GM21528 (cell line): ENCODE data around the gene MLYCD.

Source experiments
- ATAC-seq: cut with Tn5 transposase; IDR thresholded peaks from one replicate; pipeline ENCODE4 v1.9.1; 2021; ENCODE audit warnings: mild to moderate bottlenecking, moderate library complexity; ENCODE audit not compliant: unreplicated experiment, low FRiP score

The MLYCD gene

DNA sequence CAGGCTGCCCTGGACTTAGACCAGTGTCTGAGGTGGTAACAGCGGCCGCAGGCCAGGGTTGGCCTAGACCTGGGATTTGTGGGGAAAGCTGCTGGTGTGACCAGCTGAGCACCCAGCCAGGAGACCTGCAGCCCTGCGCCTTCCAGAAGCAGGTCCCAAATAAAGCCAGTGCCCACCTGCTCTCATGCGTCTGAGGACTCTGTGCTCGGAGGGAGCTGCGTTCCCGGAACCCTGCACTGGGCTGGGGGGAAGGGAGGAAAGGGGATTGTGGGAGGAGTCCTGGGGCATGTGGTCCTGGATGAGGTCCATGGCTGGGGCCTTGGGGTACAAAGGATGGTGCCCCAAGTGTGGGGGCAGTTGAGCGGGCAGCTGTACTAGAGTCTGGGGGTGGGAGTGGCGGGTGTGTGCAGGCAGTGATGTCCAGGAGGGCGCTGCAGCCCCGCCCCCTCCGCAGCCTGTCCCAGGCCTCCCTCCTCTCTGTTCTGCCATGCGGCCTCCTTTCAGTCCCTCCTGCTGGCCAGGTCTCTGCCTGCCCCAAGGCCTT is 67.3 kb downstream of the MLYCD start:
- no peak for ATAC-seq

DNA sequence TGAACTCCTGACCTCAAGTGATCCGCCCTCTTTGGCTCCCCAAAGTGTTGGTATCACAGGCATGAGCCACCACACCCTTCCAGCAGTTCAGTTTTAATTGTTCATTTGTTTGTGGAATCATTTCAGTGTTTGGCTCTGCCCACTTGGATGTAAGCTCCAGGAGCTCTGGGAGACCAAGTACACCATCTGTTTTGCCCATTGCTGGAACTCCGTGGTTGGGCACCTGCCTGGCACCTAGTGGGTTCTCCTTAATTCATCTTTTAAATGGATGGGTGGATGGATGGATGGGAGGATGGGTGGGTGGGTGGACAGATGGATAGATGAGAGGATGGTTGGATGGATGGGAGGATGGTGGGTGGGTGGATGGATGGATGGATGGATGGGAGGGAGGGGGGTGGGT is 68.2 kb downstream of the MLYCD start:
- ATAC-seq: no peak

DNA sequence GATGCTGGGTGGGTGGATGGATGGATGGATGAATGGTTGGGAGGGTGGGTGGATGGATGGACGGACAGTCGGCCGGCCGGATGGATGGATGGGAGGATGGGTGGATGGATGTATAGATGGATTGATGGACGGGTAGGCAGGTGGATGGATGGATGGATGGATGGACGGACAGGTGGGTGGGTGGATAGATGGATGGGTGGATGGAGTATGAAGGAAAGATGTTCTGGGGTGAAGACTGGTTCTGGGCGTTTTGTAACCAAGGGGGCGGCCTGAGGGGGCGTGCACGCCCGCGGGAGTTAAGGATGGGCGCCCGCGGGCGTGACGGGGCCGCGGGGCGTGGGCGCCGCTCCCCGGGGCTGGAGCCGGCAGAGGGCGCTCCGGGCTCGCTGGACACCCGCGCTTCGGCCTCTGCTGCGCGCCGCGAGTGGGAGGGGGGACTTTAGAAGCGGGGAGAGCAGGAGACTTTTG is 69.0 kb downstream of the MLYCD start, which contains the start of gene NECAB2:
NECAB2 (plus strand) TSS at position 407 of the 468 bp plus-strand sequence. CDS start 405 bp downstream, outside the sequence.
- ATAC-seq: no peak

DNA sequence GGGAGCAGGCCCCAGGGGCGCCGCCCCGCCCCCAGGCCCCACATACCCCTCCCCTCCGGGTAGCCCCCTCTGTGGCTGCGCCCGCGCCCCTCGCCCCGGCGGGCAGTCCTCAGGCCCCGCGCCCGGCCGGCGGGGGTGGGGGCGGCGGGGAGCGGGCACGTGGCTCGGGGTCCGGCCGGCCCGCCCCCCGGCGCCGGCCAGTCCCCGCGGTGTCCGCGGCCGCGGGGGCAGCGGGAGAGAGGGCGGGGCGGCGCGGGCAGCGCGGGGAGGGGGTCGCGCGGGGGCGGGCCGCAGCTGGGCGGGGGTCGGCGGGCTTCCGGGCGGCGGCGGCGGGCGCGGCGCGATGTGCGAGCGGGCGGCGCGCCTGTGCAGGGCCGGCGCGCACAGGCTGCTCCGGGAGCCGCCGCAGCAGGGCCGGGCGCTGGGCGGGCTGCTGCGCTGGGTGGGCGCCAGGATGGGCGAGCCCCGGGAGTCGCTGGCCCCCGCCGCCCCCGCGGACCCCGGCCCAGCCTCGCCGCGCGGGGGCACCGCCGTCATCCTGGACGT is 69.5 kb downstream of the MLYCD start:
- ATAC-seq: no peak

DNA sequence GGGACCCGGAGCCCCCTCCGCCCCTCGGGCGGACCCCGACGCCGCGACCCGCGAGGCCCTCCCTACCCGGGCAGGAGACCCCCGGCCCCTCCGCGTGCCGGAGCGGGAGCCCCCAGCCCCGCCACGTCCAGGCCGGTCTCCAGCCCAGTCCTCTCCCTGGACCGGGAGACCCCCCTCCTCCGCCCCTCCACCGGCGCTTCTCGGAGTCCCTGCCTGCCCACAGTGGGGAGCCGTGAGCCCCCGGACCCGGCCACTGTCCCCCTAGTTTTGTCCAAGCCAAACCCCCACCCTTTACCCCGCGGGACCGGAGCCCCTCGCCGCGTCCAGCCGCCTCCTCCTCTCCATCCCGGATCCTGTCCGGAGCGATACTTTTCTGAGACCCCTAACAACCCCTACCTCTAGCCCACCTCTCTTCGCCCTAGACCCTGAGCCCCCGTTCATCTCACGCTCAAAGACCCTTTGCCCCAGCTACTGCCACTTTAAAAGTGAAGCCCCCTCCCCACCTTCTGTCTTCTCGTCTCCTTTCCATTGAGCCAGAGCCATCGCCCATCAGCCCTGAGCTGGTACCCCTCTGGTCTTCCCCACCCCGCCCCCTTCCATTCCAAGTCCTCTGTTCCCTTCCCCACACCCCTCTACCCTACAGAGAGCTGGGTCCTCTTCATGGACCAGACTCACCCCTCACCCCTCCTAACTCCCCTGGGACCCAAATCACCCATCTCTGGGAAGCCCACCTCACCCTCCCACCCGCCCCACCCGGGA is 70.2 kb downstream of the MLYCD start:
- ATAC-seq: no peak

DNA sequence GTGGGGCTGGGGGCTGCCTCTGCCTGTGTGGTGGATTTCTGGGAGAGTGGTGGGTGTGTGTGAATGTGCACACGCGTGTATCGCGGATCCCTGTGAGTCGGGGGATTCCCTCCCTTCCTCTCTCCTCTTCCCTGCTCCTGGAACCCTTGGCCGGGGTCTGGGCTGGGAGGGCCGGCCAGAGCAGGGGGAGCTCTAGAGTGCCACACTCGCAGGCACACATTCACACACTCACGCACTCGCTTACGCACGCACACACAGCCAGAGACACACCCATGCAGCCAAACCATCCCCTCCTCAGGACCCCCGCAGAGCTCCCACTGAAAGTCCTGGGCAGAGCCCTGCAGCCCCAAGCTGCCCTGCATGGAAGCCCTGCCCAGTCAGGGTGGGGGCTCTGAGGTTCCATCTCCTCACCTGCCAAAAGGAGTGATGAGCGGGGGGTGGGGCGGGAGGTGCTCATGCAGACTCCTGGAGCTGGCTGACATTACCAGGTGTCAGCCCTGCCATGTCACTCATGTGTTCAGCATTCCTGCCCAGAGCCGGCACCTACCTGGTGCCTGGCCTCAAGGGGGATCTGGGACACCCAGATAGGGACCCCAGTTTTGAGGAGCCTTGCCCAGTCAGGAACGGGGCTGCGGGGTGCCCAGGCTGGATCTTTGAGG is 71.0 kb downstream of the MLYCD start:
- ATAC-seq: no peak

DNA sequence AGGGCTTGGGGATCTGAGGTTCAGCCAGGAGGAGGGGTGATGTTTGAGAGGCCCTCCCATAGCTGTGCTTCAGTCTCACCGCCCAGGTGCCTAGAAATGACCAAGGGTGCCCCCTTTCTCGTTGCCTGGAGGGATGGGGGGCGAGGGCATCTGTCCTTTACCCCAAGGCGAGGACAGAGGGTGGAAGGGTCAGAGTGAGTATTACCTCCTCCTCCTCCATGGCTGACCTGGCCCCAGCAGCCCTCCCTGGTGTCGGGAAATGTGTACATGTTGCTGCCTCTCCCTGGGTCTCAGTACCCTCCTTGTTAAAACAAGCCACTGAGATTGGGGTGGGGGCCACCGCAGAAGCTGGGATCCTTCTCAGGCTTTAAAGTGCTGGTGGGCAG is 71.5 kb downstream of the MLYCD start:
- no peak for ATAC-seq

DNA sequence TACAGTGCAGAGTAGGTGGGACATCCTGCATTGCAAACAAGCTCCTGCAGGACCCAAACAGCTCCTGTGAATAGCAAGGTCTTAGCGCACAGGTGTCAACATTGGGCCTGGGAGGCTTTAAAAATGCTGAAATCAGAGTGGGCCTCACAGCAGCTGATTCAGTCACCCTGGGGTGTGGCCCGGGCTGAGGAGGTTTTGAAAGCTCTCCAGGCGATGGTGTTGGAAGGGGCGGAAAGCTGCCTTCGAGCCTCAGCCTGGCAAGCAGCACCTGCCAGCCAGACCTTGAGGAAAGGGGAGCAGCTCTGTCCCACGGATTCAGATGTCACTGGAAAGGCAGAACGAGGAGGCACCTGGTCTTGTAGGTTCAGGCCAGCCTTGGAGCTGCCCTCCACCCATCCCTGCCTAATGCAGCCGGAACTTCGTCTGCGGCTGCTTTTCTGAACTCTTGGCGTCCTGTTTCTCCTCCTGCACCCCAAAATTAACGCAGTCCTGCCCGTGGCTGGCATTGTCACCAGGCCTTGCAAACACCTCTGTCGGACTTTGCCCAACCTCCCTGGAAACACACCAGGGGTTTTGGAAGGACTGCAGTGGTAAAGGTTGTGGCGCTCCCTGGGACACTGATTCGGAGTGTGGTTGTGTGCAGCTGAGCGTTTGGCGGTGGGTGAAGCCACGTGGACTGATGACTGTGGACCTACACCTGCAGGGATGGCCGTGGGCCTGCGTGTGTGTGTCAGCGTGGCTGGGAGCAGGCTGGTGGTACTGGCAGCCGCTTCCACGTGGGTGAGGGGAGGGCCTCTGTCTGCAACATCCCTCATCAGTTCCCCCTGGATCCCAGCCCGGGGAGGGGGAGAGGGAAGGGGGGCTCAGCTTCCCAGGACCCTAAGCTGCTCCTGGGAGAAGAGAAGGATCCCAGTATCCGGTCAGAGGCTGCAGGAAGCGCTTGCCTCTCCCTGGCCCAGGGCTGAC is 72.5 kb downstream of the MLYCD start:
- no peak for ATAC-seq

DNA sequence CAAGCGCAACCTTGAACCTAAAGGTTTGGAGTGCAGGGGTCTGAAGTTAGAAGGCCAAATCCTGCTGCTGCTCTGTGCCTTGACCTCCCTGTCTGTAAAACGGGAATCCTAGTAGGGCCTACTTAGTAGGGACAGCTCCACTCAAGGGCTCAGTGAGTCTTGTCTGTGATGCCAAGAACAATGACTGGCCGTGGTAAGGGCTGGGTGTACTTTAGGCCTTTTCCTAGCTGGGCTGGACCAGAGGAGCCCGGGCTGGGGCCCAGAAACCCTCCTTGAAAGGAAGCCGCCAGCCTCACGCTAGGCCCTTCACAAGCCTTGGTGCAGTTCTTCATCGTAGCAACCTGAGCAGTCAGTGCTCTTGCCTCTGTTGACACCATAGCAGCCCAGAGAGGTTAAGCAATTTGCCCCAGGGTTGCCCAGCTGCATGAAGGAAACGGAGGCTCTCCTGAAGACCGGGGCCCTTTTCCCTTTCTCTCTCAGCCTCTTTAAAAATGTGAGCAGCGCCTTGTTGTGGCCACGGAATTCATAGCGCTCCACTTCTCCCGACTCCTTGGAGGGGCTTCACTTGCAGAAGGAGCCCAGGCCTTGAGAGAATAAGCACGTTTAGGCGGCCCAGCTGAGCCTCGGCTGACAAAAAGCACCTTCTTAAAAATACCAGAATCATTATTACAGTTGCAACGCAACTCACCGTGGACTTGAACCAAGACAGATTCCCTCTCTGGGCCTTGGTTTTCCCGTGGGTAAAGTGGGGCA is 73.5 kb downstream of the MLYCD start:
- no peak for ATAC-seq

DNA sequence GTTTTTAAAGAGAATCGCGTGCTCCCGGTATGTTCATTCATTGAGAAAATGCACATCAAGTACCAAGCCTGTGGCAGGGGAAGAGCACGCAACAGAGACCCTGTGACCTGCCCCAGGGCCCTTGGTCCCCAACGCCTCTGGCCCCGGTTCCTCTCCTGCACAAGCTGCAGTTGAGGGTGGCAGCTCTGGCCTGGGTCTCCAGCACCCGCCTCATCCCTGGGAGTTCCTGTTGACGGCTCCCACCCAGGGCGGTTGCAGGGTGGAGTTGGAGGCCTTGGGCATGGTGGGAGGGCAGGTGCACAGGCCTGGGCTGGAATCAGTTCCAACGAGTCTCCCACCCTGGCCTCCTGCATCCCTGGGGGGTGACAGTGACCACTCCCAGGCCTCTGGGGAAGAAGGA is 74.2 kb downstream of the MLYCD start:
- ATAC-seq: no peak

DNA sequence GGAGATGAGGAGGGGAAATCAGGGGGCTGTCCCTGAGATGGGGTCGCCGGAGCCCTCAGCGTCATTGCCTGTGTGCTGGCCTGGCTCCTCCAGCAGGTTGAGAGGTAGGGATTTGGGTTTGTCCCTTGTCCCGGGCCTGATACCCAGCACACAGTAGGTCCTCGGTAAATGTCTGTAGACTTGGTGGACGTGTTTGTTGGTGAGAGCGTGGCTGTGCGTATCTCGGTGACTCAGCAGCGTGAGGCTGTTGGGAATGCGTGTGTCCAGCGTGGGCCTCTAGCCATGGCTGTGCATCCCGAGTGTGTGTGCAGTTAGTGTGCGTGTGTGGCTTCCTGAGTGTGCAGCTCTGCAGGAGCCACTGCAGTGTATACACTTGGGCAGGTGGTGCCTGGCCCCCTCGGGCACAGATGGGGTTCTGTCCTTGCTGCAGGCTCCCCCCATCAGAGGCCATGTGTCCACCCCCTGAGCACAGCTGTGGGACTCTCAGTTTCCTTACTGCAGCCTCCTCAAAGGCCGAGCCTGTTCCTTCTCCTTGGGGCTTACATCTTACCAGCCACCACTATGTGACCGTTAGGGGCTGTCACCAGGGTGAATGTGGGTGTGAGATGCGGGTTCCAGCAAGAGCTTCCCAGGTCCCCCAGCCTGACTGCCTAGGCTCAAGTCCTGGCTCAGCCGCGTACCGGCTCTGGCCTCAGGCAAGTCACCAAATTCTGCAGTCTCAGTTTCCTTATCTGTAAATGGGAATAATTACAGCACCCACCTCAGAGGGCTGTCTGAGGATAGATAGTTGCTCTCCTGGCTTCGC is 74.9 kb downstream of the MLYCD start:
- no peak for ATAC-seq

DNA sequence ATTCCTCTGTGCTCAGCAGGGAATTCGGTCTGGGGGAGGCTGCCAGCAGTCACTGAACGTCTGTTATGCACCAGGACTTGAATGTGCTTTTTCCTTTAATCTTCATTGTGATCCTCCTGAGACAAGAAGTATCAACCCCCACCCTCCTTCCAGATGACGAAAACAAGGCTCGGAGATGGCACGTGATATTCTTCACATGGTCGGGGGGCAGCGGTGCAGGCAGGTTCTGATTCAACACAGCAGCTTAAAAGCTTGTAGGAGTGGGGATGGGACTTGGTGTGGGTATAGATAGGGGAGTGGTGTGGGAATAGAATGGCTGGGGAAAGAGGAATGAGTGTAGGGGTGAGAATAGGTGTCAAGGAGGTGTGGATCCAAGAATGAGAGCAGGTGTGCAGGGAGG is 75.6 kb downstream of the MLYCD start:
- no peak for ATAC-seq

DNA sequence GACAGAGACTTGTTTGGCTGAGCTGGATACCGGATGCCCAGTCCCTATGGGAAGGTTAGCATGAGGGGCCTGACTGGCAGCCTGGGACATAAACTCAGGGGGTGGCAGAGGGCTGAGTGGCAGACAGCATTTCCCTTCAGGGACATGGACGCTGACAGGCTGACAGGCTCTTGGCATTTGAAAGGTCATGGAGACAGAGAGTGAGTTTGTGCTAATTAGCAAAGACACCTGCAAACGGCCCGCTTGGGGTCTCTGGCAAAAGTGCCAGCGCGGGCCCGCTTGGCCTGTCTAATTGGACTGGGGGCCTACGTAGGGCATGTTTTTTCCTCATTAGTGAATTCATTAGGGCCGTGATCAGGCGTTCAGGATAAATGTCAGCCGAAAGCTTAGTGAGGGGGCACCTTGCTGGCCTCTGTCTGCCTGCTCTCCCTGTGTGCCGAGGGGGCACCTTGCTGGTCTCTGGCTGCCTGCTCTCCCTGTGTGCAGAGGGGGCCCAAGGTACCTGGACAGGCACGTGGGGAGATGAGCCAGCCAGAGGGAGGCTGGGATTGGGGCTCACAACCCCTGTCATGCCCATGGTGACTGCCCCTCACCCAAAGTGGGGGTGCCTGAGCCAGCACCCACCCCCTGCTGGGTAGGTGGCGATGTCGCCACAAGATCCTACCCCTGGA is 76.8 kb downstream of the MLYCD start:
- no peak for ATAC-seq
